ENCODE data around the gene PRDM16.

PRDM16 gene

DNA sequence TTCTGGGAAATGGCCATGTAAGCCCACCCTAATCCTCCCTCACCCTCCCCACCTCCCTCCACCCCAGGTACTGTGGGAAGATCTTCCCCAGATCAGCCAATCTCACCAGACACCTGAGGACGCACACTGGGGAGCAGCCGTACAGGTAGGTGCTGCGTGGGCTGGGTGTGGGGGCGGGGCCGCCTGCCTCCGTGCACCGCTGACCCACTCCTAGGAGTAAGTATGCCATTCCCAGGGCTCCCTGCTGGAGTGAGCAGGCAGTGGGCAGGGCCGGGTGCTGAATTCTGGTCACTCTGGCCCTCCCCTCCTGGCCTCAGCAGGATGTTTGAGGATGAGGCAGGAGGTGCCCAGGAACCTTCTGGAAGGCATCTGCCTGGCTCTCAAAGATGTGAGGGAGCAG lies 349.6 kb downstream of the PRDM16 start:
- no peak overlapping the region for H3K4me3 ChIP-seq (ENCODE audit: low read depth, low read length)
- TF ChIP-seq, protein P1, sequence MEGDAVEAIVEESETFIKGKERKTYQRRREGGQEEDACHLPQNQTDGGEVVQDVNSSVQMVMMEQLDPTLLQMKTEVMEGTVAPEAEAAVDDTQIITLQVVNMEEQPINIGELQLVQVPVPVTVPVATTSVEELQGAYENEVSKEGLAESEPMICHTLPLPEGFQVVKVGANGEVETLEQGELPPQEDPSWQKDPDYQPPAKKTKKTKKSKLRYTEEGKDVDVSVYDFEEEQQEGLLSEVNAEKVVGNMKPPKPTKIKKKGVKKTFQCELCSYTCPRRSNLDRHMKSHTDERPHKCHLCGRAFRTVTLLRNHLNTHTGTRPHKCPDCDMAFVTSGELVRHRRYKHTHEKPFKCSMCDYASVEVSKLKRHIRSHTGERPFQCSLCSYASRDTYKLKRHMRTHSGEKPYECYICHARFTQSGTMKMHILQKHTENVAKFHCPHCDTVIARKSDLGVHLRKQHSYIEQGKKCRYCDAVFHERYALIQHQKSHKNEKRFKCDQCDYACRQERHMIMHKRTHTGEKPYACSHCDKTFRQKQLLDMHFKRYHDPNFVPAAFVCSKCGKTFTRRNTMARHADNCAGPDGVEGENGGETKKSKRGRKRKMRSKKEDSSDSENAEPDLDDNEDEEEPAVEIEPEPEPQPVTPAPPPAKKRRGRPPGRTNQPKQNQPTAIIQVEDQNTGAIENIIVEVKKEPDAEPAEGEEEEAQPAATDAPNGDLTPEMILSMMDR (IDR thresholded peaks at IDR 0.05; ENCODE audit: borderline replicate concordance, insufficient read depth, low read depth, low read length): no peak

DNA sequence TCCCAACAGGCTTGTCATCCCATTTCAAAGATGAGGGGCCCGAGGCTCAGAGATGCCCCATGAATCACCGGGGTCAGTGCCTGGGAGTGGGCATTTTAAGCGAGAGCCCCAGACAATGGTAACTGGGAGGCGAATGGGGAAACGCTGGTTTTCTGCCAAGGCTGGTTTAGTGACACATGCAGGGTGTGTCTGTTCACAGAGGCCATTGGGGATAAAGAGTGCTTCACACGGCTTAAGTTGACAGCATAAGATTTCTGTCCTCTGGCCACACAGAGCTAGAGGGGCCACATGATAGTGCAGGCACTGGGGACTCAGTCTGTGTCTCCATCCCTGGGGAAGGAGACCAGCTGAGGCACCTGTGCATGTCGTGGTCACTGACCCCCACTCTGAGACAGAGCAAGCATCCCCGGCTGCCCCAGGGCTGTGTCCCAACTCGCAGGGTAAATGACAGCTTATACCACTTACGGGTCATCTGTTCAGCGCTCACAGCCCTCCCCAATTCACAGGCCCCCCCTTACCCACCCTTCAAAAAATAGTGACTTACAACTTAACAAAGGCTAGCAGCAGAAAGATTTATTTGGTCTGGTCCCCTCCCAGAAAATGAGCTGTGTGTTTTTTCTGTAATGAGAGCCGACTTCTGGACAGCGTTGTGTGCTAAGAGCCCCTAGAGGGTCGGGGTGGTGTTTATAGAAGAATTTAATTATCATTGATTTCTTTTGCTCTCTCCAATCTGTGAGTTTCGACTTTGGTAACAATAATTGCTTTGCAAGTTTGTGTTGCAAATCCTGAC lies 350.6 kb downstream of the PRDM16 start:
- no peak overlapping the region for H3K4me3 ChIP-seq (ENCODE audit: low read depth, low read length)
- TF ChIP-seq, protein P1 (IDR thresholded peaks at IDR 0.05; ENCODE audit: borderline replicate concordance, insufficient read depth, low read depth, low read length): no peak

DNA sequence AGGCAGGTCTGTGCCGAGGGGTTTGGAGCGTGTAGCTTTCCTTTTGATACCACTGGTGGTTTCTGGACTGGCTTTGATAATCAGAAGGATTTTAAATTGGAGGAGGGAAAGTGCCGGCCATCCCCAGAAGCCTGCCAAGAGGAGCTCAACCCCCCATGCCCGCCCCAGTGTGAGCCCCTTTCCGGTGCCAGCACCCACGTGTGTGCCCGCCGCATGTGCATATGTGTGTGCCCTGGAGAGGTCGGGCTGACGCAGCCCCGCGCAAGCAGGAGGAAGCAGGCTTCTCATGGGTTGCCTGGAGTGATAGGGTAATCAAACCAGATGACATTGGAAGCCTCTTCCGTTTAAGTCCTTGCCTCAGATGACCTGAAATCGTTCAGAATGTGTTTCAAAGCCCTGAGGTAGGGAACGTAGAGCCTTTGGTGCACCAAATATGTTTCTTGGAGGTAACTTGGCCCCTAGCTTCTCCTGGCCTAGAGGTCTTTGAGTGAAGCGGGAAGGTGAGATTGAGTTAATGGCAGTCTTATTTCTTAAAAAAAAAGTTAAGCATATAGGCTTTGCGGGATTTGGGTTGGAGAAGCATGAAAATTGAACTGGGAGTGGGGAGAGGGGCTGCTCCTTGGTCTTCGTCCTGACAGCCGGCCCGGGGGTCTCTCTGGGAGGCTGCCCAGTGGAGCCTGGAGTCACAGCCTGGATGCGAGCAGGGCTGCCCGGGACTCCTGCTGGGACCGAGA lies 351.4 kb downstream of the PRDM16 start:
- H3K4me3 ChIP-seq (ENCODE audit: low read depth, low read length): no peak overlapping the region
- TF ChIP-seq, protein P1 (IDR thresholded peaks at IDR 0.05; ENCODE audit: borderline replicate concordance, insufficient read depth, low read depth, low read length): no peak

DNA sequence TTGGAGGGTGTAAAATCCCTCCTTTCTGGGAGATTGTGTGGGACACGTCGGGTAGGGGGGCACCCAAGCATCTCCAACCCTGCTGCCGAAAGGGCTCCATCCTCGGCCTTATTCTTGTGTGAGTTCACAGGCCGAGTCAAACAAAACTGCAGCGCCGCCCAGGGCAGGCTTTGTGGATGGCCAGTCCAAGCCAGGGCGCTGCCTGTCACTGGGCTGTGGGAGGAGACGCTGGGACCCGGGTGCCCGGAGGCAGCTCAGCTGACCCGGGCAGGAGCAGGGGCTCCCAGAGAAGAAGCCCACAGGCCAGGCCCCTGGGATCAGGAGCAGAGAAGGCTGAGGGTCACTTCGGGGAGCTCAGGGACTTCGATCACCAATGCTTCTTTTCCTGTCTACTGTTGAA lies 353.6 kb downstream of the PRDM16 start:
- TF ChIP-seq, protein P1 (IDR thresholded peaks at IDR 0.05; ENCODE audit: borderline replicate concordance, insufficient read depth, low read depth, low read length): no peak
- H3K4me3 ChIP-seq (ENCODE audit: low read depth, low read length): no peak overlapping the region

DNA sequence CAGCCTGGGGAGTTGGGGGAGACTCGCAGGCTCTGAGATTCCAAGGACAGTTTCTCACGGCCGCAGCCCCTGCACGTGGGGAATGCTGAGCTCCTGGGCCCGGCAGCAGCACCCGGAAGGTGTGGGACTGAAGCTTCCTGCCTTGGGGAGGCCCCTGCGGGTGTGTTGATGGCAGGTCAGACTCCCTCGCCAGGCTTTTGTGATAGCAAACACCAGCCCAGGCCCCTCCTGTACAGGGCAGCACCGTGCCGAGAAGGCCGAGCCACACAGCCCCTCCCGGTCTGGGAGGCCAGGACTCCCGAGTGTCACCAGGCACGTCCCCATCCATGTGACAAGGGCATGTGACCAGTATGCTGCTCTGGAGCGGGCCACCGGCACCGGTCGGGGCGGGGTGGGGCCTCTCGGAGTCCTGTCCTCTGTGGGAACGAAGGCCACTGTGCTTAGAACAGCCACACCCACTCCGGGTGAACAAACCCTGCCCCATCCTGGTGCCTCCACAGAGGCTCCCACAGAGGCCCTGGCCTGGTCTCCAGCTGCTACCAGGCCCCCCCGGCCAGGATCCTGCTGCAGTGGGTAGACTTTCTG lies 354.3 kb downstream of the PRDM16 start:
- TF ChIP-seq, protein P1 (IDR thresholded peaks at IDR 0.05; ENCODE audit: borderline replicate concordance, insufficient read depth, low read depth, low read length): no peak
- H3K4me3 ChIP-seq (ENCODE audit: low read depth, low read length): no peak overlapping the region

DNA sequence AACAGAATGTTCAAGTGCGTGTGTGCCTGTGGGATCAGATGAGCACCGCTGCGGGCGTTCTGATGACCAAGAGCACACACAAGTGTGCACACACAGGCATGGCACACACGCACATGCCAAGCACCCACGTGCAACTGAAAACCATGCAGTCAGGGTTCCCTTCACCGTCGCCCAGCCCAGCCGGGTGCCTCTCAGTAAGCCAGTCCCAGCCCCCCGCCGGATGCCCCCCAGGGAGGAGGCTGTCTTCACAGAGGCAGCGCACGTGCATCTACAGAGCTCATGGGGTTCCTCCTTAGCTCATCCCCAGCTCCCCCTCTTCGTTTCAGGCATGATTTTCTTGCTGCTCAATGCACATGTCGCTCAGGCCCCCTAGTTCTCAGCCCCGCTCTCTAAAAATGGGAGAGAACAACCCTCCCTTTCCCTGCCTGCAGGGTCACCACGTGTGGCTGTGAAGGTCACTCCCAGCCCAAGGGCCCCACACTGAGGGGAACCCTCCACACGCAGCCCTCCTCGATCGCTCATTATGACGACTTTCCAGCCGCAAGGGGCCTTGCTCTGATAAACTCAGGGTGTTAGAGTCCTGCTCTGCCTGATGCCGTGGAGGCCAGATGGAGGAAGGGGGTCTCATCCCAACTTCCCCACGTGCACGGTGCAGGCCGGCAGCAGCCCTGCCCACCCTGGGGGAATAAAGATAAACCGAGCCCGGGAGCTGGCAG lies 355.1 kb downstream of the PRDM16 start:
- no peak overlapping the region for H3K4me3 ChIP-seq (ENCODE audit: low read depth, low read length)
- TF ChIP-seq, protein P1 (IDR thresholded peaks at IDR 0.05; ENCODE audit: borderline replicate concordance, insufficient read depth, low read depth, low read length): no peak

Measured in GM12875 (cell line).